ENCODE results near the gene CUEDC2.
A peak's percentile ranks its signal among the peaks of the same experiment; 100 is the strongest.

The CUEDC2 gene

DNA sequence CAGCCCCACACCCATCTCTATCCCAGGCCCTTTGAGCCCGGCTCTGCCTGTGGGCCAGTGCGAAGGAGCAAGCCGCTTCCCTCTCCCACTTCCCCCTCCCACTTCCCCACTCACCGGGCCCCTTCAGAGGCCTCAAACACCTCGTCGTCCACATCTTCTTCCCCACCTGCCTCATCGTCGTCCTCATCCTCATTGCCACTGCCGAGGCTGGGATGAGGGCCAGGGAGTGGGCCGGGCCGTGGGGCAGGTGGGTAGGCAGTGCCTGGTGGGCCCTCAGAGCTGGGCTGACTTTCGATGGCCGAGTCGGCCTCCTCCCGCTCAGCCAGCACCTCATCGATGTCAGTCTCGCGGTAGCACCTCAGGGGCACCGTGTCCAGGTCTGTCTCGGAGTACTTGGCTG lies 17.6 kb downstream of the CUEDC2 start:
- no peak overlapping the region for H3K4me3 ChIP-seq (ENCODE audit: low read length)
- DNase-seq (ENCODE audit: low read depth, low spot score) = no peak

DNA sequence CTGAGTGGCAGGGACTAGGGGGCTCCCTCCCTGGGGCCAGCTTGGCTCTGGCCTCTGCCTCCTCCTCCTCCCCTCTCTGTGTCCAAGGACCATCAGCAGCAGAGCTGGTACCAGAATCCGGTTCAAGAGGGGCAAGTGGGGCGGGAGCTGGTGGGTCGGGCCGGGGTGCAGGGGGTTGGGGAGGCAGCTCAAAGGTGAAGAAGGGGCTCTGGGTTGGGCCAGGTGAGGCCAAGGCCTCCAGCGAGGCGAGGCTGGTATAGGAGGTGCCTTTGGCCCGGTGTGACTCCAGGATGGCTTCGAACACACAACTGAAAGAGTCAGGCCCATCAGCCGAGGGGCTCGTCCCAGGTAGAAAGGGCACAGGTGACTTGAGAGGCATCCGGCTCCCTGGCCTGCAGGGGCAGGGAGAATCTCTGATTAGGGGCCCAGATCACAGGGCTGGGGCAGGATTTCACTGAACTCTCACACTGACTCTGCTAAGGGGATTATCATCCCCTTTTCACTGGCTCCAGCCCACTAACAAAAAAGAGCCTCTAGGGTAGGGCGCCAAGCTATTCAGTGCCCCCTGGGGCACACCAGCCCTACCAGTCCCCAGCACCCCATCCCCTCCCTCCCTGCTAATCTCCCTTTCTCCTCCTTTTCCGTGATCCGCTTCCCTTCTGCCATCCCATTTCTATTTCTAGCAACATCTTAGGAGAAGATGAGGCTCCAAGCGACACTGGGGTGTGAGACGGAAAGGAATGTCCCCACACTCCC lies 18.4 kb downstream of the CUEDC2 start:
- H3K4me3 ChIP-seq (ENCODE audit: low read length) = no peak overlapping the region
- DNase-seq (ENCODE audit: low read depth, low spot score) = no peak

DNA sequence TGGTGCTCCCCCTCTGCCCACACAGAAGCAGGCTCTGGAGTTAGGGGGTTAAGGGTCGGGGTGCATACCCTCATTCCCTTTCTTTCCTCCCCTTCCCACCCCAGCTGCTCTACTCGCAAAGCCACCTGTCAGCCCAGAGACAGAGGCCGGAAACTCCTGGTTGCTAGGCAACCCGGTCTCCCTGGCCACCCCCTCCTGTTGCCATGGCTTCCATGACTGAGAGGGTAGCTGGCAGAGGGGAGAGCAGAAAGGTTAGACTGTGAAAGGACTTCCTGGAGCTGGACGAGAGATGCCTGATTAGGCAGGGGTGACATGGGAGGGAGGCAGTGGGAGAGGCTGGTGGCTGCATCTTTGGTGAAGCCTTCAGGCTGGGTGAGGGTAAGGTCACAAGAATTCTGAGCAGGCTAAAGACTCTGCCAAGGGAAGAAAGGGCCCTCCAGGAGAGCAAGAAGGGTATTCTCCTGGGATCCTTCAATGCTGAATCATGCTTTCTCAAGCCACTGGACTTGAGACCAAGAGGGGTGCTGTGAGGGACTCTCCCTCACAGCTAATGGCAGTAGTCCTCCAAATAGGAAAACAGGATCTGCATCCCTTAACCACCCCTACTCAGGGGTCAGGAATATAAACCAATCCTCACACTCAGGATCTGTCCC lies 19.2 kb downstream of the CUEDC2 start:
- no peak overlapping the region for H3K4me3 ChIP-seq (ENCODE audit: low read length)
- peak; percentile 75 for DNase-seq (ENCODE audit: low read depth, low spot score)

DNA sequence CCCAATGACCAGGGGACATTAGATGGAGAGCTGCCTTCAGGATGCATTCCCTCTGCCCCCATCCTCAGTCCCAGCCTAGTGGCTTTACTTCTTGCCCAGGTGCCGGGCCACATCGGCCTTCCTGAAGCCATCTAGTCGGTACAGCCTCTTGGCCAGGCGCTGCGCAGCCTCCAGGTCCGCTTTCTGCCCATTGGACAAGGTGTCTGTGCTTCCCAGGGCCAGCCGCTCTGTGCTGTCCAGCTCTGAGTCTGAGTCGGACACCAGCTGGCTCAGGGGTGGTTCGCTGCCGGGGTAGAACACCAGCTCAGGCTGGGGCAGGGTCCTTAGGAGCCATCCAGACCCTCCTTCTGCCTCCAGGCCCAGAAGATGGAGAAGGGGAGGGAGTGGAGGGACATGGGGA lies 20.1 kb downstream of the CUEDC2 start:
- DNase-seq (ENCODE audit: low read depth, low spot score) = no peak
- H3K4me3 ChIP-seq (ENCODE audit: low read length) = no peak overlapping the region

DNA sequence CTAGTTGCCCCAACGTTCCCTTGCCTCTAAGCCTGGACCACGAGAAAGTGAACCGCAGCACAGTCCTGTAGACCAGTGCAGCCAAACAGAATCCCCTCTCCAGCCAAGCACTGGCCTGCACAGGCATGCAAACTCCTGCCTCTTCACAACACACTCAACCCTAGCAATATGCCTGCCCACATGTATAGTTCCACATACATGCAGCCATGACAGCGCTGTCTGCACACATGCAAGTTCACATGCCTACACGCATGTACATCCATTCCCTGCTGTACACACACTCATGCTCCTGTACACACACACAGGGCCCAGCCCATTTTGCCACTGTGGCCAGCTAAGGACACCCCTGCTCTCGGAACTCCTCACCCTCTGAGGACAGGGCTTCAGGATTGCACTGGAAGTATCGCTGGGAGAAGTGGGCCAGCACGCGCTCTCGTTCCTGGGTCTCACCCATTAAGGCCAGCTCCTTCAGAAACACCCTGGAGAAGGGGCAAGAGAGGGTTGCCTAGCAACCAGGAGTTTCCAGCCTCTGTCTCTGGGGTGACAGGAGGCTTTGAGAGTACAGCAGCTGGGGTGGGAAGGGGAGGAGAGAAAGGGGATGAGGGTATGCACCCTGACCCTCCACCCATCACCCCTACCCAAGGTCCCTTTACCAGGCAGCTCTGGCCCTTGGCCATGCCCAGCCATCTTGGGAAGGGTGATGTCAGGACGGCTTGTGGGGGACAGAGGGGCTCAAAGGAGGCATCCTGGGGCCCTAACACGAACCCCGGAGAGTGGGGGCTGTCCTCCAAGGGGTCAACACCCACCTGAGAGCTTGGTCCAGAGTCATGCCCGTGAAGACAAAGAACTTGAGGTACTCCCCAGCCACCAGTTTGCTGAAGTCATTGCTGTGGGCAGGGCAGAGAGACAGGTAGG lies 20.8 kb downstream of the CUEDC2 start:
- no peak overlapping the region for H3K4me3 ChIP-seq (ENCODE audit: low read length)

DNA sequence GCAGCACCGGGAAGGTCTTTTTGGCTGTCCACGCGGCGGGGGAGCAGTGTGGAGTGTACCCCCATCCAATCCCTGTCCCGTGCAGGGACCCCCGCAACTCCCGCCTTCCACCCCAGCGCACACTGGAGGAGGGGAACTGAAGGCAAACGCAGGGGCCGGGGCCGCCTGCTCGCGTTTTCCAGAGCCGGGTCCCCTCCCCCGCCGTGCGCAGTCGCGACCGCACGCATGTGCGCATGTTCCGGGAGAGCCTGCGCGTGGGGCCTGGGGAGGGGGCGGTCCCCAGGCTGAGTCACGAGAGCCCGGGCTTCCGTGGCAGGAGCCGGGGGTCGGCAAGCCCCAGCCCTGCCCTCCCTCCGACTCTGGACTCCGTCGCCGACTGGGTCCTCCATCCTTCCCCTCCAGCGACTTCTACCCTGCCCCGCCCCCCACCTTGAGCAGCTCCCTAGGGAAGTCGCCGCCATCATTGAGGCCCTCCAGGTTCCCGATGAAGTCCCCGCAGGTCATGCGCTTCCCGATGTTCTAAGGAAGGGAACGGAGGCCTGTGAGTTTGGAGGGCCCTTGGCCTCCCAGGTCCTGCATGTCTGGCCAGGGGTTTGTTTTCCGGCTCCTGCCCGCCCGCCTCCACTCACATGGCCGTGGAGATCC lies 21.8 kb downstream of the CUEDC2 start:
- DNase-seq (ENCODE audit: low read depth, low spot score) = no peak
- H3K4me3 ChIP-seq (ENCODE audit: low read length) = no peak overlapping the region

More for the DNA sequence above, 20.8 kb downstream of the CUEDC2 start:
- no peak for DNase-seq (ENCODE audit: low read depth, low spot score)

DNA sequence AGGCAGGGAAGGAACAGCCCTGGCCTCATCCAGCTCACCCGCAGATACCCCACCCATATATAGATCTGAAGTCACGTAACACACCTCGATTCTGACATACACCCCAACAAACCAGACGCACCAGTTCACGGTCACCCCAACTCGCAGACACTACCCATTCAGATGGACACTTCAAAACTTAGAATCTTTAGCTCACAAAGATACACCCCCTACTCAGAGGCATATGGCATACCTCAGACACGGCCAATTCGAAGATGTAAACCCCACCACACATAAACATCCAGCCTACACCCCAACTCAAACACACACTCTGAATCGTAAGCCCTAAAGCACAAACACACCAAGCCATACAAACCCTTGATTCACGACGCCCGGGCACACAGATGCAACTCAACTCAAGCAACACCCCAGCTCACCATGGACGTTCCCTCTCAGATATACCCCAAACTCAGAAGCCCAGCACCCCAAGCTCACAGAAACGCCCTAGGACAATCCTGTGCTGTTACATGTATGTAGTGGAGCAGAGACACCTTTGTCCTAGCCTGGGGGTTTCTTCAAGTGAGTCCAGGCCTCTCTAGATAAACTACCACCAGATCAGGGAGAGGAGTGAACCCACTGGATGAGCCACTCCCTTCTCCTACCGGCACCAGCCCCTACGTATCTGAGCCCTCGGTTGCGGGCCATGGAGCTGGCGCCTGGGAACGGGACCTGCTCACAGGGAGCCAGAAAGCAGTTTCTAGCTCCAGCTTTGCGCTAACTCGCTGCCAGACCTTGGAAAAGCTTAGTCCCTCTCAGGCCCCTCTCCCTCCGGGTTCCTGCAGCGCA lies 22.6 kb downstream of the CUEDC2 start:
- DNase-seq (ENCODE audit: low read depth, low spot score) = no peak
- H3K4me3 ChIP-seq (ENCODE audit: low read length) = peak overlapping the region; percentile 44

DNA sequence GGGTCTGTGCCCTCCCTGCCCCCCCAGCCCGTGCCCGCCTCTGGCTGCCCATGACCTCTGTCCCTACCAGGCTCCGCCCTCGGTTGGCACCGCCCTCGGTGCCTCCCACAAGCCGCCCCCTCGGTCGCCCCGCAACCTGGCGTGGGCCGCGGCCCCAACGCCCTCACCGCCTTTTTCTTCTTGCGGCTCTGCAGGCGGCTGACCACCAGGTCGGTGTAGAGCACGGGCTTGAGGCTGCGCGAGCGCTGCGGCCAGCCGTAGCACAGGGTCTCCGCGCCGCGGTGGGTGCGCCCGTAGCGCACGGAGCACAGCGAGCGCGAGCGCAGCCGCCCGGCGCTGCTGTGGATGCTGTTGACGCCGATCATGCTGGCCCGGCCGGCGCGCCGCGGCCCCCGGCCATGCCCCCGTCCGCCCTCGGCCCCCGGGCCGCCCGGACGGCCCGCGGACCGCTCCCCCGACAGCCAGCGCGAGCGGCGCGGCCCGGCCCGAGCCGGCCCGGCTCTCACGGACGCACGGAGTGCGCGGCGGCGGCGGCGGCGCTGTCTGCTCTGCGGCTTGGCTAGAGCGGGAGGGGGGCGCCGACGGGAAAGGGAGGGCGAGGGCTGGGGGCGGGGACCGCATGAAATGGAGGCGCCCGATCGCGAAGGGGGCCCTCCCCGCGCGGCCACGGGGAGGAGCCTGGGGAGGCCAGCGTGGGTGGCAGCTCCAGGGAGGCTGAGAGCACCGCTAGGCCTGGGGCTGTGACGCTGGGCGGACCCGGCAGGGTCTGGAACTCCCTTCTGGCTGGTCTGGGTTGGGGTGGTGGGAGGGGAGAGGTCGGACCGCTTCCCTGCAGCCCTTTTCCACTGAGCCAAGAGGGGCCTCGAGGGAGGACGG lies 23.4 kb downstream of the CUEDC2 start:
- DNase-seq (ENCODE audit: low read depth, low spot score) = no peak

DNA sequence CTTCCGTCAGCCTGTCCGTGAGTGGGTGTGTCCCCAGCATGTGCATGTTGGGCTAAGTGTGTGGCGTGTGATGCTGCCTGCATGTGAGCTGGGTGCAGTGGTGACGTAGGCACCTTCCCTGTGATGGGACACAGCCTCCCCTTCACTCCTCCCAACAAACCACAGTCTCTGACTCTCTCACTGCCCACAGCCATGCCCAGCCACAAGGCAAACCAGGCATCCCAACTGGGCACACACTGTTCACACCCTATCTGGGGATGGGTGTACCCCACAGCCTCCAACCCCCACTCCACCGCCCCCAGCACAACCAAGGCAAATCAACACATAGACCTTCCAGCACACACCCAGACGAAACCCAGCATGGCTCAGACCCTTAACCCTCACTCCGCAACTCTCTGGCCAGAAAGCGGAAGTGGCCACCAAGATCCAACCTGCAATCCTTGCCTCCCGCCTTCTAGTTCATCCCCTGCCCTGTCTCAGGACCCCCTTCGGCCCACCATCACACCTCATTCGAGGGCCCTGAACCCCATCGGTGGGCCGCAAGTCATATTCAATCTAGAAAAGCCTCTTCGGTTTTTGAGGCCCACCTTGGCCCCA lies 24.1 kb downstream of the CUEDC2 start:
- no peak for DNase-seq (ENCODE audit: low read depth, low spot score)

More for the DNA sequence above, 23.4 kb downstream of the CUEDC2 start:
- H3K4me3 ChIP-seq (ENCODE audit: low read length) = peak overlapping the region; percentile 47

DNA sequence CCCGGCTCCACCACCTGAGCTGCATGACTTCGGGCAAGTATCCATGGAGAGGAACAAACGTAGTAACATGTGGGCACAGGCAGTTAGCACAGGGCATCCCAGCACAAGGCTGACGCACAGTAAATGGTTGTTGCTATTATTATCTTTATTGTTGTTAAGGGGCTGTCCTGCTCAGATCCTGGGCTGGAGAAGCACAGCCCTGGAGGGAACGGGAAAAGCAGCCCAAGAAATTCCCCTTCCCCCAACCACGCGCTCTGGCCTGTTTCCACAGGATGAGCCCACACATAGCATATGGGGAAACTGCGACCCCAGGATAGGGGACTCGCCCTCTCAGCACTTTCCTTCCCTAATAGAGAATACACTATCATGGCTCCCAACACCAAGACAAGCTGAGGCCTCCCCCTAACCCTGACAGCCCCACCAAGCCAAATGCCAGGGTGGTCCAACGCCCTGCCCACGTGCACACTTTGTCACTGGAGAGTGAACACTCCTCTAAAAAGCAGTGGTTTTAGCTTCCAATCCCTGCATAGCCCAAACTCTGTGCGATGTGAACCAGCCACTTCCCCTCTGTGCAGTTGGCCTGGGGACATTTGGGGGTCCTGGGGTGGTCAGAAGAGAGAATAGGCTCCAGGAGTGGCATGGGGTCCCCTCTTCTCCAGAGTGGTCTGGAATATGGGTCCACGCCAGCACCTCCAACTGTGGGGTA lies 24.8 kb downstream of the CUEDC2 start:
- H3K4me3 ChIP-seq (ENCODE audit: low read length) = no peak overlapping the region

More for the DNA sequence above, 24.1 kb downstream of the CUEDC2 start:
- H3K4me3 ChIP-seq (ENCODE audit: low read length) = peak overlapping the region; percentile 47

DNA sequence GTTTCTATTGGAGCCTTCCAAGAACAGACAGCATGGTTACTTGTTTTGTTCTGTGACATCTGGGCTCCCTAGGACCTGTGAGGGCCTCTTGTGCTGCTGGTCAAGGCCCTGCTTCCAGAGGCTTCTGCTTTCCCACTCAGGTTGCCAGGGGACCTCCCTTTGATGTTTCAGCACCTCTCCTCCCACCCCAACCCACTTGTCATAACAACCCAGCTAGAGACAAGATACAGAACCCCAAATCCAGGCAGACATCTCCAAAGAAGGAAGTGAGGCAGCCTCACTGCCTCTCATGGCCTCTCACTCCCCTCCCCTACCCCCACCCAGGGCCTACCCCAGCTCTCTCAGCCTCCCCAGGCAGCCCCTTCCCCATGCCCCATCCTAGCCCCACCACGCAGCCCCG lies 25.6 kb downstream of the CUEDC2 start:
- DNase-seq (ENCODE audit: low read depth, low spot score) = no peak

More for the DNA sequence above, 24.8 kb downstream of the CUEDC2 start:
- no peak for DNase-seq (ENCODE audit: low read depth, low spot score)

DNA sequence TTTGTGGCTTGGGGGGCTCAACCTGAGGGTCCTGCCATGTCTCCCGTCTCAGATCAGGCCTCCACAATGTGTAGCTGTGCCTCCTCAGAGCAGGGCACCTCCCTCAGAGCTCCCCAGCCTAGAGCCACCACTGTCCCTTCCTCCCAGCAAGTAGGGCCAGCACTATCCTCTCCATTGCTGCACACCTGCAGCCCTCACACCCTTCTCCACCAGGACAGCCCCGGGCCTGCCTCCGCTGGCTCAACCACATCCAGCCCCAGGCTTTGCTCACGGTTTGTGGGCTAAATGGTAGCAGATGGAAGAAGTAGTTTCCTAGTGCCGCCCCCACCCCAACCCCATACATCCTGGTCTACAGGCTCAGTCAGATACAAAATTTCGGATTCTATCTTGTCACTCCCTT lies 26.7 kb downstream of the CUEDC2 start:
- DNase-seq (ENCODE audit: low read depth, low spot score) = peak; percentile 68
- H3K4me3 ChIP-seq (ENCODE audit: low read length) = no peak overlapping the region

More for the DNA sequence above, 25.6 kb downstream of the CUEDC2 start:
- no peak overlapping the region for H3K4me3 ChIP-seq (ENCODE audit: low read length)

DNA sequence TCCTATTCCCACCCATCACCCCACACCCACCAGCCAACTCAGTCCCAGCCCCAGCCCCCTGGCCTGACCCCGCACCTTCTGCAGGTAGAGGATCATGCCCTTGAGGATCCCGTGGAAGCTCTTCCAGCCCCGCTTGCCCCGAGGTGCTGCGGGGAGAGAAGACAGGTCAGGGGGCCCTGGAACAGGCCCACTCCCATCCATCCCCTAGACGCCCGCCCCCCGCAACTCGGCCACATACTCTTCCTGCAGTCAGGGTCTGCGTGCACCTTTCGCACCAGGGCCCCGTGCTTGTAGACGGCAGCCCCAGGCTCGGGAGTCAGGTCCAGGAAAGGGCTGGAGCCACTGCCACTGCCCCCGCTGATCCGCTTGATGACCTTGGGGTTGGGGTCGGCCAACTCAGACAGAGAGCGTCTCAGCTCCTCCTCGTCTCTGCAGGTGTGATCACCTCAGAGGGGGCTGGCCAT lies 27.2 kb downstream of the CUEDC2 start:
- no peak overlapping the region for H3K4me3 ChIP-seq (ENCODE audit: low read length)

DNA sequence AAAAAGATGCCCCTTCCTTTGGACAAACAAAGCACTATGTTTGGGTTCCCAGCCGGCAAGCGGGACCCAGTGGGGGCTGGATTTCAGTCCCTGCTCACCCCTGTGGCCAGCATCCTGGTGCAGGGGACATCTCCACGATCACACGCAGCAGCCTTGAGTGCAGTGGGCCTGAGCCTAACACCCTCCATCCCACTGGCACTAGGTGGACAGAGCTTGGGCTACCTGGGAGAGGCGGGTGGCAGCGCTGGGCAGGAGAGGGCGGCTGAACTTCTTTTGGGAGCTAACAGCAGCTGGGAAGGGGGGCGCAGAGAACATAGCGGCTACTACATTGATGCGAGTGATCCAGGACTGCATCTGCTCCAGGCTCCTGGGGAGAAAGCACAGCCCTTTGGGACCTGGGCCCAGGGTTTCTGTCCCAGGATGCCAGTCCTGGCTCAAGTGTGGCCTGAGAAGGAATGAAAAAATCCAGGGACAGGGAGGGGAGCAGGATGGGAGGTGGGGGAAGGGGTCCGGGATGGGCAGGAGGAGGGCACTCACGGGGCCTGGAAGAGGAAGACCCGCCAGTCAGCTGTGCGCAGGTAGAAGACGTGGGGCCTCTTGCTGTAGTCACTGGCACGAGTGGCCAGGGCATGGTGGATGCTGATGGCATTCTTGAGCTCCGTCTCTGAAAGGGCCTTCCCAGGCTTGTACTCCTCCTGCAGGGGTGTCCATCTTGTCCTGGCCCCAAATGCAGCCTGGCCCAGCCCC lies 27.8 kb downstream of the CUEDC2 start:
- DNase-seq (ENCODE audit: low read depth, low spot score) = no peak
- H3K4me3 ChIP-seq (ENCODE audit: low read length) = no peak overlapping the region

More for the DNA sequence above, 27.2 kb downstream of the CUEDC2 start:
- no peak for DNase-seq (ENCODE audit: low read depth, low spot score)

DNA sequence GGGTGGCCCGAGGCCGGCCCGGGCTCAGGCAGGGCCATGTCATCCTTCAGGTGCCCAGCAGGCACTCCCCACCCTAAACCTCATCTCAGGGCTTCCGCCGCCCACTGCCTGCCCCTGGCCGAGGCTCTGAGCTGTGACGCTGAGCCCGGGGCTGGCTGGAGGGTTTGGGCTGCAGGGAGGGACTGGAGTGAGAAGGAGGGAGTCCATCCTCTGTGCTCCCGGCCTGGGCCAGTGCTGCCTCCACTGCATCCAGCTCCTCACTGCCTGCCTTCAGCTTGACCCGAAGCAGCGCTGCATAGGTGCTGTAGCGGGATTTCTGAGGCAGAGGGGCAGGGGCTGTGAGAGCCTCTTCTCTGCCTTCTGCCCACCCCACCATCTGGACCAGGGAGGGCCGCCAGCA lies 29.3 kb downstream of the CUEDC2 start:
- DNase-seq (ENCODE audit: low read depth, low spot score) = no peak
- H3K4me3 ChIP-seq (ENCODE audit: low read length) = no peak overlapping the region

DNA sequence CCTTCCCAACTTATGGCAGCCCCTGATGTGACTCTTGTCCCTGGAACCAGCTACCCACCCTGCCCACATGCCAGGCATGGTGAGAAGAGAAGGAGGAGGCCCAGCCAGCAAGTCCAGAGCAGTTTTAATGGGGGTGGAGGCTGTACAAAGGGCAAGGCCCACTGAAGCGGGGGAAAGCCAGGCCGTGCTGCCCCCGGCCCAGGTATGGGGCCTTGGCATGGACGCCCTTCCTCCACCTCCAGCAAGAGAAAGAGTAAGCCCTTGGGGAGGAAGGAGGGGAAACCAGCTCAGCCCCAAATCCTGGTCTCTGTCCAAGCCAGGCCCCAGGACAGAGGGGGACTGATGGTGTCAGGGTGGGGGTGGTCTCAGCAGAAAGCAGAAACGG lies 29.9 kb downstream of the CUEDC2 start:
- no peak for DNase-seq (ENCODE audit: low read depth, low spot score)
- H3K4me3 ChIP-seq (ENCODE audit: low read length) = no peak overlapping the region
